ENCODE data around the gene ZNF672. TPM values are rescaled to one million over a fixed set of nuclear protein-coding genes. Genes with fewer than 3 reads are reported as not detected.

The ZNF672 gene
- polyA plus RNA-seq, 1 donor from 2014 or later = 46.3 TPM

- H3K27ac Mint-ChIP-seq = no peak overlapping the region
- no peak overlapping the region for H3K4me3 Mint-ChIP-seq
These were observed 54.6 kb downstream of the ZNF672 start for GRCh38 chr1:248892590-248892989.

GRCh38 chr1:248894837-248895236 lies 56.8 kb downstream of the ZNF672 start:
- peaks cover 0 to 2% (median 0%) of the 10 kb centered on the region in 3 donors for H3K4me1 Mint-ChIP-seq
- no peak overlapping the region for H3K27ac Mint-ChIP-seq
- H3K36me3 Mint-ChIP-seq = no peaks in the 10 kb centered on the region
- no peaks in the 10 kb centered on the region for H3K9me3 Mint-ChIP-seq
- H3K27me3 Mint-ChIP-seq = peaks cover 8% of the 10 kb centered on the region
- H3K4me3 Mint-ChIP-seq = no peak overlapping the region

More at GRCh38 chr1:248892590-248892989, 54.6 kb downstream of the ZNF672 start:
- H3K9me3 Mint-ChIP-seq = no peaks in the 10 kb centered on the region
- H3K36me3 Mint-ChIP-seq = no peaks in the 10 kb centered on the region
- H3K27me3 Mint-ChIP-seq = peaks cover 6% of the 10 kb centered on the region
- peaks cover 0 to 2% (median 0%) of the 10 kb centered on the region in 3 donors for H3K4me1 Mint-ChIP-seq

- H3K27ac Mint-ChIP-seq = no peak overlapping the region
- peaks cover 8% of the 10 kb centered on the region for H3K27me3 Mint-ChIP-seq
- peaks cover 0 to 2% (median 0%) of the 10 kb centered on the region in 3 donors for H3K4me1 Mint-ChIP-seq
These were observed 59.7 kb downstream of the ZNF672 start for GRCh38 chr1:248897412-248898337.

More at GRCh38 chr1:248897412-248898337, 59.7 kb downstream of the ZNF672 start:
- Mint-ChIP-seq H3K36me3 (no peaks in the 10 kb centered on the region), H3K4me3 (no peak overlapping the region), H3K9me3 (no peaks in the 10 kb centered on the region)

Other genes starting within 250 kb of the ZNF672 start
- 0.39 TPM for gene OR2T10, start 240.5 kb upstream of the ZNF672 start, polyA plus RNA-seq
- not detected for gene OR2T11, start 203.1 kb upstream of the ZNF672 start, polyA plus RNA-seq
- gene OR2T35, start 192.9 kb upstream of the ZNF672 start, polyA plus RNA-seq = not detected
- not detected for gene OR2T27, start 182.7 kb upstream of the ZNF672 start, polyA plus RNA-seq
- gene OR14I1, start 135.5 kb upstream of the ZNF672 start, polyA plus RNA-seq = not detected
- not detected for gene LYPD8, start 82.5 kb upstream of the ZNF672 start, polyA plus RNA-seq
- gene SH3BP5L, start 12.3 kb upstream of the ZNF672 start, polyA plus RNA-seq = 4.9 TPM
- gene ZNF692, start 20.9 kb downstream of the ZNF672 start, polyA plus RNA-seq = 17.0 TPM
- 16.9 TPM for gene PGBD2, start 68.0 kb downstream of the ZNF672 start, polyA plus RNA-seq

Data from IgD-negative memory B cell (primary cell).